ENCODE data around the gene TBX19.

The TBX19 gene

DNA sequence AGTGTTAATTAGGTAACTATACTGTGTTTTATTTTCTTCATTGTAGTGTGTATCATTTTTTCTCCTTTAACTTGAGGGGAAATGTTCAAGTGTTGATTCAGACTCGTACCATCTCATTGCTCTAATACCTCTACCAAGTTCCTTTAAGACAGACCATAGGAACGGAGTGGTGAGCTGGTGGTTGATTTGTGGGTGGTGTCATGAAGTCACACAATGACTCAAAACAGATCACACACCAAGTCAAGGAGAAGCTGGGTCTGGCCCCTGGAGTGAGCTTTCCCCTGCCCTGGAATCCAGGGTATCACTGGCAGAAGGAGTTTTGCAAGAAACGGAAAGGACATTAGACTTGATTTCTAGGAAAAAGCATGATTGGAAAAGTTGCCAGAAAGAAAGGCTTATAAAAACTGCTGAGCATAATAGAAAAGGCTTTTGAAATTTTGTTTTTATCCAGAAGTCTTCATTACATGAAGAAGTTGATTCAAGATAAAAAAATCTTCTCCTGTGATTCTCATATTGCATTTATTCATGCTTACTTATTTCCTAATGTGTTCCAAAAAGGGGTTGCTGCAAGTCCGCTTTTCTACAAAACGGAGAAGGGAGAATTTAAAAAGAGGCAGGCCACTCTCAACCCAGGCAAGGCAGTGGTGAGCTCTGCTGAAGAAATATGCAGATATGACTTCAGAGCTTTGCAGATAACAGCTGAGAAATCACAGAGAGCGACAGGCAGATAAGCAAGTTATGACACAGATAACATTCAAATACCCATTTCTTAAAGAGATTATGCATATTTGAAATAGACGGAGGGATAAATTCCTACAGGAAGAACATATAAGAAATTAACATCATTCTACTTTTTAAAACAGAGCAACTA, 79.7 kb downstream of the TBX19 start:
- DNase-seq (ENCODE audit: low read depth), result no peak

DNA sequence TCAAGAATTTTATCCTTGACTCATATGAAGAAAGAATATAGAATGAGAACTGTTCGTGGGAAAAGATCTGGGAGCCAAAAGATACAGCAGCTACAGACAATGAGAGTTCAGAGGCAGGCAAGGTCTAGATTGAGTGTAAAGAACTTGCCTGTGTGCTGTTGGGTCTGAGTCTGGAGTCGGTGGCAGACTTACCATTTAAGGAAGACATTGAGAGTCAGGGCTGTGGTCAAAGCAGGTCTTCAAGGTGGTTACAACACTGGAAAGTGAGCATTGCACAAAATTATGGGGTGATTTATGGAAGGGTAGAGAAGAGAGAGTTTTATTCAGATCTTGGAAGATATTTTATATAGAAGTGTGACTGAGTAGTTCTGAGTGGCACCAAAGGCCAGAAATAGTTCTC, 80.6 kb downstream of the TBX19 start:
- DNase-seq (ENCODE audit: low read depth), result no peak

DNA sequence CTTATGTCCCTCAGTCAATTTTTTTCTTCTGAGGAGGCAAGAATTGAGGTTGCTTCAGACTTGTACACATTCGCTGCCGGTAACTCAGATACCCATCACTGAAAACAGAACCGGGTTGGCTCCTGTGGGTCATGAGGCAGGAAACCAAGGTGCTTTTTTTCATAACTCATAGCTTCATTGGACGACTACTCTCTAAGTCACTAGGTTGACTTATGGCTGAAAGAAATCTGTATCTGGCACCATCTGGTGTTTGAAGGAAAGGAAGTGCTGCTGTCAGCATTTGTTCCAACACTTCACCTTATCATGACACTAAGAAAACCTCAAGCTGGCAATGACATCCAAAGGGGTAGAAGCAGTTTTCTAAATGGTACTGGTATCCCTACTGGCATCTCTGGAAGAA, 82.3 kb downstream of the TBX19 start:
- DNase-seq (ENCODE audit: low read depth), result peak; percentile 45
